H1 (cell line): ENCODE measurements around the gene NAE1. TPM values are rescaled to one million over a fixed set of nuclear protein-coding genes. Genes with fewer than 3 reads are reported as not detected.

Experiments
- BACH1 ChIP-seq: IDR thresholded peaks from 2 replicates; pipeline ENCODE4 v1.6.1; 2012; ENCODE audit warnings: low read length, improper control_type of control experiment
- CHD7 ChIP-seq: fragments of 300-600 bp; sonication (generic); IDR thresholded peaks from 2 replicates; pipeline ENCODE4 v1.7.1; 2012; ENCODE audit warnings: low read length, moderate library complexity, mild to moderate bottlenecking, inconsistent platforms; ENCODE audit not compliant: insufficient replicate concordance
- polyA plus RNA-seq, 7 experiments: library from polyadenylated mRNA; depleted of rRNA in 3 of 7; stranded (reverse) in 5 of 7; unstranded in 2 of 7; fragments of >200 nt in 5 of 7; fragments of 200-250 nt in 2 of 7; gene quantifications; 1 replicate in 5 of 7; 2 replicates in 1 of 7; 4 replicates in 1 of 7; pipeline versions ENCODE4 v1.2.1 to v1.2.3, GENCODE V29; 2011 to 2013; ENCODE audit warnings: missing spikeins in 2 of 7, mixed read lengths in 2 of 7
- total RNA-seq: library from RNA; stranded (reverse); fragmentation: NEBNext Ultra II Directional; extraction: Animal tissue kit (Norgen Biotek cat#: 25700); gene quantifications from 2 replicates; pipeline ENCODE4 v1.2.1, GENCODE V29; 2021

NAE1 gene
- total and polyA plus RNA-seq, 2 of the 8 experiments (the other 6 are each of a cell fraction or from before 2014, with no cell fraction given) = 66.6 to 155 TPM

GRCh38 chr16:66858740-66859396, 28.1 kb upstream of the NAE1 start (continued):
- TF ChIP-seq CHD7 (no peak), BACH1 (no peak)
